GM18511 (cell line): Measurements from ENCODE around the gene STAT4.

ENCODE experiments used
- ATAC-seq: cut with Tn5 transposase; IDR thresholded peaks from one replicate; pipeline ENCODE4 v1.9.1; 2021; ENCODE audit warnings: mild to moderate bottlenecking, moderate library complexity; ENCODE audit not compliant: unreplicated experiment

STAT4 gene

DNA sequence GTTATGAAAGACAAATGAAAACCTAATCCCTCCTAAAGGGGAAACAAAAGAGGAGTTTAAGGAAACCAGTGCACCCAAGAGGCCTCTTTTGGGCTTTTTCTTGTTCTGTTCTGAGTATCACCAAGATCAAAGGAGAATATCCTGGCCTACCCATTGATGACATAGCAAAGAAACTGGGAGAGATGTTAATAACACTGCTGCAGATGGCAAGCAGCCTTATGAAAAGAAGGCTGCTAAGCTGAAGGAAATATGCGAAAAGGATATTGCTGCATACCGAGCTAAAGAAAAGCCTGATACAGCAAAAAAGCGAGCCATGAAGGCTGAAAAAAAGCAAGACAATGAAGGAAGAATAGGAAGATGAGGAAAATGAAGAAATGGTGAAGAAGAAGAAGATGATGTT lies 23.6 kb upstream of the STAT4 start:
- no peak for ATAC-seq

DNA sequence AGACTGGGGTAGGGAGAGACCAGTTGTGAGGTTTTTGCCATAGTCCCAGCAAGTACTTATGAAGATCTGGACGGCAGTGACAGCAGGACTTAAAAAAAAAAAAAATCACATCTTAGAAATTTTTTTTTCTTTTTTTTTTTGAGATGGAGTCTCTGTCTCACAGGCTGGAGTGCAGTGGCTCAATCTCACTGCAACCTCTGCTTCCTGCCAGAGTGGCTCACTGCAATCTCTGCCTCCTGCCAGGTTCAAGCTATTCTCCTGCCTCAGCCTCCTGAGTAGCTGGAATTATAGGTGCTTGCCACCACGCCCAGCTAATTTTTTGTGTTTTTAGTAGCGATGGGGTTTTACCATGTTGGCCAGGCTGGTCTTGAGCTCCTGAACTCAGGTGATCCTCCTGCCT lies 22.4 kb upstream of the STAT4 start:
- no peak for ATAC-seq

DNA sequence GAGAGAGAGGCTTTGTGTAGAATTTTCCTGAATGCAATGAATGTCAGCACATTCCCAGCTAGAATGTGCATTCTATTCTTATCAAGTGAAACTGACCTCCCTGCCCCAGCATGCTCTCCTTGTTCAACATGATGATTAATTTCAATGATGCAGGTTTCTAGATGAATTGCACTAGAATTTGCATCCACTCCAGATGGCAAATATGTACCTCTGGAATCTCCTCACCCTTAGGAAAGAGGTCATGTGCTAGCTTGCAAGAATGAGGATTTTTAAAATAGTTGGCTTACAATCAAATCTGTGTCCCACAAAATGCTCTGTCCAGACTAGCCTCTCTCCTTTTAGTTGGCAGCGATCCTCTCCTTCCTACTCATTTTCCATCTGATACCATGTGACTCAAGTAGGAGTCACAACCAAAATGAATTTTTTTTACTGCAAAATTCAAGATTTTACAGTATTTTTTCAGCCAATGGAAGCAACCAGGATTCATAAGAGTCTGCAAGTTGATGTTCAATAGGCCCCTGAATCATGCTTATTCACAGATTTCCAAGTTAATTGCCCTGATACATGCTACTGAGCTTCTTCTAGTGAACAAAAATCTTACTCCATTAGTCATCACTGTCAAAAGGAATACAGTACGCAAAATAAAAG lies 21.0 kb upstream of the STAT4 start:
- ATAC-seq, result no peak

DNA sequence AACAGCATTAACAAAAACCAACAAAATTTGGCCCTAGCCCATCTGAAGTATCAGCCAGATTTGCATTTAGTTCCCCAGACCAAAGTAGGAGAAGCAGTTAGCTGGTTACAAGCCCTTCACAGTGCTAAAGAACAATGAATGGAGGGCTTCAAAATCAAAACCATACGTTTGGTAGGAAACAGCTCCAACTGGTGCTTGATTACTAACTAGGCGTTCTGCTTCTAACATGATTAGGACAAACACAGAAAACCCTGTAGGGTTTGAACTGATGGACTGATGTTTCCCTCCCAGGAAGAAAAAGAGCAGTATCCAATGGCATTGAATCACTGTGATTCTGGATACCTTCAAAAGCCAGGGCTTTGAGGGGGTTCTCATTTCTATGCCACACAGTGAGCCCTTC lies 20.5 kb upstream of the STAT4 start:
- ATAC-seq, result no peak

DNA sequence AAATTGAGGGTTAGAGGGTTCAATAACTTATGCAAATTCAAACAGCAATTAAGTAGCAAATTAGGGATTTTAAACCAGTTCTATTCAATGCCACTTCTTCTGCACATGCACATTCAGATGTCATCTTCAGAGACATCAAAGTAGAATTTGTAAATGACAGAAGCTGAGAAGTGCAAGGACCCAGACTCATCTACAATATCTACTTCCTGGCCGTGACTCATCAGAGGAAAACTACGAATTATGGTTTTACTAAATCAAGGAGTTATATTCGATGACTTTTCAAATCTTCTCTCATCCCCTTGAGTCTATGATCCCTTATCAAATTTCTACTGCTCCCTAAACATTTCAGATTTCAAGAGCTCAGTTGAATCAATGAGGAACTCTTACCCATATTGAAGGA lies 20.0 kb upstream of the STAT4 start:
- no peak for ATAC-seq

DNA sequence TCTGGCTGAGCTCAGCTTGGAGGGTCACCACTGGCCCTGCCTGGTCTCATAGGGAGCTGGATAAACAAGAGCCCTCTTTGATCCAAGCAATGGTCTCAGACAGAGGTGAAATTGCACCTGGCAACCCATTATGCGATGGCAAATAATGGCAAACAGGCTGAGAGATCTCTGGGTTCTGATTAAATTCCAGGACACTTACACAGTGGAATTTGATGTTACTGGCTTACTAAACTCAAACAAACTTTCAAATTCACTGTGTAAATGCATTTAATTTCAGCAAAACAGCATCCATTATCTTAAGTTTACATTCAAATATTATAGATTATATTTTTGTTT lies 19.5 kb upstream of the STAT4 start:
- ATAC-seq, result no peak

DNA sequence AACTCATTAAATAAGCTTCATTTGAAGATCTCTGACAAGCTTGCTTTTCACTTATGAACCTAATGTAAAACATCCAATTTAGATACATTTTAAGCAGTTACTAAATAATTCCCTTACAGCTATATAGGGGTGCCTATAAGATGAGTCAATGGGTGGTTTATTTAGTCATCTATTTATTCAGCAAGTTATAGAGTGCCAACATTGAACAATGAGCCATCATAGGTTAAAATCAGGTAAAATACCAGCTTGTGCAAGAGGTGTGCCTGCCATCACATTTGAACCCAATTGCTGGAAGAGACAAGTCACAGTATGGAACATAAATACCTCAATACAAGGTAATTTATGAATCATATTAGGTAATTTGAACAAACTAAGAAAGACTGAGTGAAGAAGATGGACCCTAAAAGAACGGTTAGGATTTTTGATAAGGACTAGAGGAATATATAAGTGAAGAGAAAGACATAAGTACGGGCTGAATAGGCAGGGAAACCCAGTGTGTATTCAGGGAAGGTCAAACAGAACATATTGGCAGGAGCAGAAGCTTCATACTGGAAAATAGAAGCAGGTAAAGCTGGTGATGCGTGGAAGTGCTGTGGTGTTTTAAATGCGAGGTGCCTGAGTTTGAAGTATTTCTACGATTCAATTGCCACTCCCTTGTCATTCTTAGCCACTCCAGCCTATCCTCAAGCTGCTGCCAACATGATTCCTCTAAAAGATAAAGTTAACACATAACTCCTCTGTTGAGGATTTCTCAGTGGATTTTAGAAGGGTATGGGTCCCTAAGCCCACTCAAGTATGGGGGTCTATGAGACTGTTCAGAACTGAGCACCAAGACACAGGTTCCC lies 18.9 kb upstream of the STAT4 start:
- ATAC-seq, result no peak

DNA sequence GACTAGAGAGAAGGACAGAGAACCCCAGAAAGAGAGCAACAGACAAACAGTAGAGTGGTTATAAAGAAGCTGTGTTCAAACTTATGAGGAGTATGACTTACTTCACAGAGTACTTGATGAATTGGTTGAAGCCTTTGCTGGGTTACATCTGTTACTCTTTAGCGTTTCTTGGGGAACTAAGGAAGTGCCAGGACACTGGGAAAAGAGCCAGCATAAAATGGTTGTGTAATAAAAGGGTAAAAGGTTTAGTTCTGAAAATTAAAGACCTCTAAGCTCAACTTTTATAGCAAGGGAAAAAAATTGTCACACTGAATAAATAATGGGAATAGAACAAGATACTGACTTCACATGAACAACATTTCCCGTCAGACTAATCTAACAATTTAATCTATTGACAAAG lies 17.0 kb upstream of the STAT4 start:
- no peak for ATAC-seq

DNA sequence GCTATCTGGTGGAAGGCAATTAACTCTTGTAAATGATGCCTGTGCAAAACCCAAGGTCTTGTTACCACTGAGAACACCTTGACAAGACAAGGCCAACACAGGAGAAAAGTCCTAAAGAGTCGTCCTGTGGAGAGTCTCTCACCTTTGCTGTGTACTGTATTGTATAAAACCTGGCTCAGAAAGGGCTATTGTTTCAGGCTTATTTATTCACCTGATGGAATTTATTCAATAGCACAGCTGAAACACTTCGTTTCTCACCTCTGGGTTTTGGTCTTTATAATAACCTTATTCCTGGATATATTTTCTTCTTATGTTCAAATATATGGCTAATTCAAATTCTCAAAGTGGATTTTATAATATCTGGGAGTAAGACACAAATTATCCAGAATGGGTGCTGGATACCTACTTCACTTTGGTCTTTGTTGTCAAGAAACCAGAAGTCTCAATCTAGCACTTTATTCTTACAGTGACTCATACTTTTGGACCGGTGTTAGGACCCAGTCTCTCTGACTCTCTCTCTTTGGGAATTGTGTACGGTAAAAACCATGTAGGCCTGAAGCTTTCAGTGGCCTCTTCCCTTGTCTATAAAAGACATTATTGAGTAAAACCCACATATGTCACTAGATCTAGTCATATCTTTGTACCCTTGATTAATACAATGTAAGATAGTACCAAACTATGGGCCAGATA lies 16.1 kb upstream of the STAT4 start:
- no peak for ATAC-seq

DNA sequence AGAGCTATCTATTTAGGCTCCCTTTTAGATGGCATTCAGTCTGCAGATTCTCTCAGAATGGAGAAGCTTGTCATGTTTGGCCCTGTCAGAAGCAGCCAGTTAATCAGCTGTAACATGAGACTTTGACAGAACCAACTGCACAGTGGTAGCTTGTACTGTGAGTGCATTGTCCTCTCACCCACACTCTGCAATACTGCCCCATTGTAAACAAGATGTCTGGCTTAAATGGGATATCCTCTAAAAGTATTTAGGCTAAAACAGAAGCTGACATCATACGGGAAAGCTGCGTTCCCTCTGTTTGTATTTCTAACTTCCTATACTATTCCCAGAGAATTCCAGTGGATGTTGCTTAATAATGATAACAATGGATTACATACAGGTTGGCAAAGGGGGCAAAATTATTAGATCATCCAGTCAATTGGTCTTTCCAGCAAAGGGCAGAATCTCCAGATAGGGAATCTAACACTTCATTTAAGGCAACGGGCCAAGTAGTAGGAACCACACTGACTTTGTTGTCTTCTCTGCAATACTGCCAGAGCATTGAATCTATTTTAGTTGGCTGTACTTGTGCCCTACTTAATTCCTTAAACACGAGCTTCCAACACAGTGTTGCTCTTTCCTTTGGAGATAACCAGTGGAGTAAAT lies 15.4 kb upstream of the STAT4 start:
- ATAC-seq, result no peak

DNA sequence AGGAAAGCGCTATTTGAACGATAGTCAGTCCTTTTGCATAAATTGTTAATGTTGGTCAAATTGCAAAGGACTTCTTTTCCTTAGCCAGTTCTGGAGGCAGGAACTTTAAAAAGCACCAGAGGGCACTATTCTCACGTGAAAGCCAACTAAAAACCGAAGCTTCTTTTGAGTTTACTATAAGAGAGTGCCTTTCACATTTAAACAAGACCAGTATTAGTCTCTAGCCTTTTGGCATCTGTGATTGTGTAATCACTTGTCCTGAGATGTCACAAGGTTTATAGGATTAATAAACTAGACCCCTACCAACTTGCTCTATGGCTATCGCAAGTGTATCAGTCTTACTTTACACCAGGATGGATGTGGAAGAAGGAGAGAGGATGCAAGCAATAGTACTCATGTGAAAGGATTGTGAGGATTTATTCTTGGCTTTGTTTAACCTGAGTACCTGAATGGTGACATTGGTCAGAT lies 14.4 kb upstream of the STAT4 start:
- ATAC-seq, result peak; percentile 88

DNA sequence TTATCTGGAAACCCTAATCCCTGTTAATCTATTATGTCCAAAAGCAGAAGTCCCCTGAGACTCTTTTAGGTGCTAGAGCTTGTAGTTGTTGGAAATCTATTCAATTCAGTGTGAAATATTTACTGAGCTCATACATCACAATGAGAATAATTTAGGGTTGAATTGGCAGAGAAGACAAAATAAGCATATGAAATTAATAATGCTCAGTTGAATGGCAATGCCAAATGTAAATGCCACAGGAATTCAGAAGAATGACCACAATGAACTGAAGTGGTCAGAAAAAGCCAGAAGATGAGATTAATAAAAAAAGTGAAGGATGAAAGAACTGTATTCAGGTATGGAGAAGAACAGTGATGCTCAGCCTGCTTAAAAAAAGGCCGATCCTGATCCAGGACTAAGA lies 8.0 kb upstream of the STAT4 start:
- ATAC-seq, result no peak

DNA sequence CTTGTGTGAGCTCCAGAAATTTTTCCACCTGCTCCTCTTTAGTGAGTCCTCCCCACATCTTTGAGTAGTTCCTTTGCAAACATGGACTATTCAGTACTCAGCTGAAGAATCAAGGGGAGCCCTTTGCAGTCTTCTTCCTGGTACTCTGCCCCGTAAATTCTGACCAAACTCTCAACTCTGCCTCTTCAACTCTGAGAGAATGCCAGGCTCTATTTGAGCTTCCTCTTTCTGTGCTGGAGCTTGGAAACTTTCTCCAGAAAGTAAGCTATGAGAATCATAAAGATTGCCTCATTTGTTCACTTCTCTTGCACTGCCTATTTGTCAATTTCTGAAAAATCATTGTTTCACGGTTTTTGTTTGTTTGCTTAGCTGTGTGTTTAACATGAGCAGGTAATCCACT lies 7.4 kb upstream of the STAT4 start:
- ATAC-seq, result no peak

DNA sequence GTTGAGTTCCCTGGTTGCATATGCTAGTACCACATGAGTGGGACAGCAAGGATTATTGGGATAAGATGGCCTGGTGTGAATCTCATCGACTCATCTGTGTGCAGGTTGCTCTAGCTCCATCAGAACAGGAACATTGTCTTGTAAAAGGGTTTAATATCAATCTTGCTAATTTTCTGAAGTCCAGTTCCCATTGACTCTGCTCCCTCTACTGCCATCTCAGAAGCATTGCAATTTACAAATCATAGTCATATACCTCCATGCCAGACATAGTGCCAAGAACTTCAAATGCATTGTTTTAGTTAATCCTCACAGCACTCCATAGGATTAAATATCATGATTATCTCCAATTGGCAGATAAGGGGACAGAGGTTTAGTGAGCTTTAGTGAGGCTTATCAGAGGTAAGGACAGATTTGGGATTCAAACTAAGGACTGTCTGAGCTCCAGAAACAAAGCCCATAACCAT lies 4.8 kb upstream of the STAT4 start:
- ATAC-seq, result peak; percentile 50

DNA sequence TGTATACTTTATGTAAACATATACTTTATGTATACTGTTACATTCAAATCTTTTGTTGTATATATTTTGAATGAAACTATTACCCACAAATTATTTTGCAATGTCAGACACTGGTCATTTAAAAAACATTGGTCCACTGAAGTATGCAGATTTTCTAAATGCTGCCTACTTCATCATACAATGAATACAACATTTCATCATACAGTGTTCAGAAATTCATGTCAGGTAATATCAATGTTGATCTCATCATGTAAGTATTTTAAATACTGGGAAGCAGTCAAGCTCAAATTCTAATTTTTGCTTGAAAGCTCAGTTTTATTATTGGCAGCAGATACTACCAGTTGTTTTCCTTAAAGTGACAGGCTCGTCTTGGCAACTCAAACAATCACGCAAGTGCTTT lies 2.9 kb upstream of the STAT4 start:
- ATAC-seq, result no peak

DNA sequence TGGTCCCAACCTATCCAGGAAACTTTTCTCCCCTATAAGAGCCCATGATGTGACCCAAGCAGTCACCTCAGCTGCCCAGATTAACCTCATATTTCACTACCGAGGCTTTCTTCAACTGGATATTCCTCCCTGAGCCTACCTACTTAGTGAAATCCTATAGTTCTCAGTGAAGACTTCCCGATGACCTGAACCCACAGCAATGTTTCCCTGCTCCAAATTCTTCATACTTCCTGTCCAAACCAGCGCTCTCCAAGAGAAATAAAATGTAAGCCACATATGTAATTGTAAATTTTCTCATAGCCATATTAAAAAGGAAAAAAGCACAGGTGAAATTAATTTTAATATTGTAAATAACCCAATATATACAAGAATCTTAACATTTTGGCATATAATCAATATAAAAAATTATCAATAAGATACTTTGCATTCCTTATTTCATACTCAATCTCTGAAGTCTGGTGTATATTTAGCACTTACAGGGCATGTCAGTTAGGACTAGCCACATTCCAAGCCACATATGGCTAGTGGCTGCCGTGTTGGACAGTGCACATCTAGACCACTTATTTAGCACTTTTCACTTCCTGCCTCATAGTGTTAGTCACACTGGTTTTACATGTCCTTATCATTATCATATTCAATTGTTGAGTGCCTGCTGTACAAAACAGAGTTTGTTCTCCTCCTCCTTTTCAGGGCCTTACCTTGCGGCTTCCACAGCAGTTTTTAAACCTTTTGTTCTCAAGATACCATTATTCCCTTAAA lies 1.9 kb upstream of the STAT4 start:
- ATAC-seq, result no peak

DNA sequence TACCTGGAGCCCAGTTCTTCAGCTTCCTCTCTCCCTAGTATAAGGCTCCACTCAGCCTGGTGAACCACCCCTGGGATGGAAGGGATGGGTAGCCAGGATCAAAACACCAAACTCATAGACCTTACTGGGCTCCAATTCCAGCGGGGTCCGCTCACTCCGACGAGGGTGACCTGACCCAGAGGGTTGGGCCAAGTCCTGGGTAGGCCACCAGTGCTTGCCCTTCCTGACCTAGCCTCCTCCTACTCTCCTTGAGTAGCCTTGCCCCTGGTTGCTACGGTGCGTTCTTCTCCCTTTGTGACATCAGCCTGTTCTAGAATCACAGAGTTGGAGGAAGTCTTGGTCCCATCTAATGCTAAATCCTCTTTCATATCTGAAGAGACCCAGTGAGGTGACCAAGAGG lies 537 bp upstream of the STAT4 start:
- no peak for ATAC-seq

DNA sequence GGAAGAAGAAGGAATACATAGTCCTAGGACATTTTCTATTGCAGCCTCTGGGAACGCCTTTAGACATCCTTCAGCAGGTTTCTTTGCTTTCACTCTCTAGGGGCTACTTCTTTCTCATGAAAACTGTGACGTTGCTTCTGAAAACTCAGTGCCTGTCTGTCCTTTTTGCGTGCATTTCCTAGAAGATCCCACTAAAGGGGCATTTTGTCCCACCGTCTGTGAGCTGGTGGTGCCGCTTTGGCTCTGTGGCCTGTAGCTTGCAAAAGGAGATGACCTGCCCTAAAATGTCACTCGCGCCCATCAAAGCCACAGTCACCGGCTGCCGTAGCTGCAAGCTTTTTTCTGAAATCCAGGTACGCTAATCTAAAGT lies 579 bp downstream of the STAT4 start:
- ATAC-seq, result peak; percentile 41

DNA sequence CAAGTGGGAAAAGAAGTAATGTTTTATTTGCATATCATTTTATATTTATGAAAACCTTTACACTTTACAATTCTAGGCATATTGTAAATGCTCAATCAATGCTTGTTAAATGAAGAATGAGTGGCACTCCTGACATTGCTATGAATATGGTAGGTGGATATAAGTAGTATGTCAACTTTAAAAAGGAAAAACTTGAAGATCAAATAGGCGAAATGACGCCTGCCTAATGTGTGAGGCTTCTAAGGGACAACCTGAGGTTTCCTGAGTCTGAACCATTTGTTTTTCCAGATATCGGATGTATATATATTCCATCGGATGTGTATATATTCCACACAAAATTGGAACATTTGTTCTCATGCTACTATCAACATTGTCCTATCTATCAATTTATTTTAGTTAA lies 1.4 kb downstream of the STAT4 start:
- no peak for ATAC-seq

DNA sequence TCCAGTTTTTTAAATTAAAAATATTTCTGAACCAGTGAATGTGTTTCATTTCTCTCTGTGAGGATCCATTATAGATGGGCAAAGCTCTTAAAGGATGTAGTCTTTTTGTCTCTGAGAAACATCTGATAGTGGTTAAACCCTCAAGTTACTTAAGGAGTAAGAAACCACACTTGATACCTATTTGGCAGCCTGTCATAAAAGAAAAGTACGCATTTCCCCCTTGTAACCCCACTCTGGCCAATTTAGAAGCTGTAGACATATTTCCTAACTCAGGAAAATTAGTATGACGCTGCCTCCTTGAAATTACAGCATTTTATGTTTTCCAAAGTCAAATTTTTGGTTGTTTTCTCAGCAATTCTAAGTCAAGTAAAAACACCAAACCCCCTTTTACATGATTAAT lies 2.0 kb downstream of the STAT4 start:
- no peak for ATAC-seq

DNA sequence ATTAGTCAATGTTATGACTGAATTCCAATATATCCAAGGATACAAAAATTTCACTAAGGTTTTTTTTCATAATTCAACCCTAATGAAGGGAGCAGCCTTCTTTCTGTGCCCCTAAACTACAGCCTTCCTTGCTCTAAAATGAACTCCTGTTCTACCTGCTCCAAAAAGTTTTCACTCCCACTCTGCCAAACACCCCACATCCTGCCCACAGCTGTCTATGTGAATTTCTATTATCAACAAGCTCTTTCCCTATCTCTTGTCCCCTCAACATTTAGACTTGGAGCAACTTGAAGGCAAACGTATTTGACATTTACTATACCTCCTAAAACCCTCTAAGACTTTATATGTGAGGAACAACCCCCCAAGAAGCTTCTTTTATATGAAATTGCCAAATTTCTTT lies 2.5 kb downstream of the STAT4 start:
- no peak for ATAC-seq
